ENCODE results near the gene SEC14L2.

DNA sequence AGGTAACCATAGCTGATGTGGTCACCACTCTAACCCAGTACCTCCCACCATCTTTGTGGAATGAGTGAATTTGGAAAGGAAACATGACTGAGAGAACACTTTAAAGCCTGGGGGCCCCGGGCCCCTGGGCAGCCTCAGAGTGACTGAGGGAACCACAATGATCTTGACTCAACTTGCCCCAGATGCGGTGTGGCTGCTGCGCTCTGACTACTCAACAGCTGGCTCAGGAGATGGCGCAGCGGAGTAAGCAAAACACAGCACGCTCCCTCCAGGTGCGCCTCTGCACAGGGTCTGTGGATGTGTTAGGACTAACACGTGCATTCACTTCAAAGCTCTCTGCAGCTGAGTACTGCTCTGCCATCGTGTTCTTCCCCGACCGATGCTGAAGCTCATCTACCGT is 15.6 kb upstream of the SEC14L2 start:
- TF ChIP-seq, protein P1, sequence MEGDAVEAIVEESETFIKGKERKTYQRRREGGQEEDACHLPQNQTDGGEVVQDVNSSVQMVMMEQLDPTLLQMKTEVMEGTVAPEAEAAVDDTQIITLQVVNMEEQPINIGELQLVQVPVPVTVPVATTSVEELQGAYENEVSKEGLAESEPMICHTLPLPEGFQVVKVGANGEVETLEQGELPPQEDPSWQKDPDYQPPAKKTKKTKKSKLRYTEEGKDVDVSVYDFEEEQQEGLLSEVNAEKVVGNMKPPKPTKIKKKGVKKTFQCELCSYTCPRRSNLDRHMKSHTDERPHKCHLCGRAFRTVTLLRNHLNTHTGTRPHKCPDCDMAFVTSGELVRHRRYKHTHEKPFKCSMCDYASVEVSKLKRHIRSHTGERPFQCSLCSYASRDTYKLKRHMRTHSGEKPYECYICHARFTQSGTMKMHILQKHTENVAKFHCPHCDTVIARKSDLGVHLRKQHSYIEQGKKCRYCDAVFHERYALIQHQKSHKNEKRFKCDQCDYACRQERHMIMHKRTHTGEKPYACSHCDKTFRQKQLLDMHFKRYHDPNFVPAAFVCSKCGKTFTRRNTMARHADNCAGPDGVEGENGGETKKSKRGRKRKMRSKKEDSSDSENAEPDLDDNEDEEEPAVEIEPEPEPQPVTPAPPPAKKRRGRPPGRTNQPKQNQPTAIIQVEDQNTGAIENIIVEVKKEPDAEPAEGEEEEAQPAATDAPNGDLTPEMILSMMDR (IDR thresholded peaks at IDR 0.05; ENCODE audit: poor library complexity, severe bottlenecking): no peak
- TF ChIP-seq MXI1 (conservative IDR thresholded peaks at IDR 0.05; ENCODE audit: poor library complexity, severe bottlenecking) (no peak), POLR2AphosphoS5 (IDR thresholded peaks at IDR 0.05) (no peak), EP300 (conservative IDR thresholded peaks at IDR 0.05; ENCODE audit: poor library complexity, severe bottlenecking) (no peak), EZH2 (IDR thresholded peaks at IDR 0.05; ENCODE audit: borderline replicate concordance, insufficient read depth, low read length, poor library complexity, severe bottlenecking) (no peak), TAF1 (IDR thresholded peaks at IDR 0.05; ENCODE audit: low read depth) (no peak), RAD21 (conservative IDR thresholded peaks at IDR 0.05) (no peak), SMC3 (conservative IDR thresholded peaks at IDR 0.05; ENCODE audit: poor library complexity) (no peak)
- TF ChIP-seq, protein P2, sequence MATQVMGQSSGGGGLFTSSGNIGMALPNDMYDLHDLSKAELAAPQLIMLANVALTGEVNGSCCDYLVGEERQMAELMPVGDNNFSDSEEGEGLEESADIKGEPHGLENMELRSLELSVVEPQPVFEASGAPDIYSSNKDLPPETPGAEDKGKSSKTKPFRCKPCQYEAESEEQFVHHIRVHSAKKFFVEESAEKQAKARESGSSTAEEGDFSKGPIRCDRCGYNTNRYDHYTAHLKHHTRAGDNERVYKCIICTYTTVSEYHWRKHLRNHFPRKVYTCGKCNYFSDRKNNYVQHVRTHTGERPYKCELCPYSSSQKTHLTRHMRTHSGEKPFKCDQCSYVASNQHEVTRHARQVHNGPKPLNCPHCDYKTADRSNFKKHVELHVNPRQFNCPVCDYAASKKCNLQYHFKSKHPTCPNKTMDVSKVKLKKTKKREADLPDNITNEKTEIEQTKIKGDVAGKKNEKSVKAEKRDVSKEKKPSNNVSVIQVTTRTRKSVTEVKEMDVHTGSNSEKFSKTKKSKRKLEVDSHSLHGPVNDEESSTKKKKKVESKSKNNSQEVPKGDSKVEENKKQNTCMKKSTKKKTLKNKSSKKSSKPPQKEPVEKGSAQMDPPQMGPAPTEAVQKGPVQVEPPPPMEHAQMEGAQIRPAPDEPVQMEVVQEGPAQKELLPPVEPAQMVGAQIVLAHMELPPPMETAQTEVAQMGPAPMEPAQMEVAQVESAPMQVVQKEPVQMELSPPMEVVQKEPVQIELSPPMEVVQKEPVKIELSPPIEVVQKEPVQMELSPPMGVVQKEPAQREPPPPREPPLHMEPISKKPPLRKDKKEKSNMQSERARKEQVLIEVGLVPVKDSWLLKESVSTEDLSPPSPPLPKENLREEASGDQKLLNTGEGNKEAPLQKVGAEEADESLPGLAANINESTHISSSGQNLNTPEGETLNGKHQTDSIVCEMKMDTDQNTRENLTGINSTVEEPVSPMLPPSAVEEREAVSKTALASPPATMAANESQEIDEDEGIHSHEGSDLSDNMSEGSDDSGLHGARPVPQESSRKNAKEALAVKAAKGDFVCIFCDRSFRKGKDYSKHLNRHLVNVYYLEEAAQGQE (IDR thresholded peaks at IDR 0.05; ENCODE audit: borderline replicate concordance): no peak
